ENCODE data around the gene TTLL5. TPM values are rescaled to one million over a fixed set of nuclear protein-coding genes. Genes with fewer than 3 reads are reported as not detected.
"Not testable (repeated sequence)": the region's sequence is repeated elsewhere in the genome, so short reads cannot be mapped to it uniquely, and the experiment has no call there.

The TTLL5 gene
- total RNA-seq, 1 donor from 2014 or later = 29.6 TPM

GRCh38 chr14:75690010-75690409, 29.0 kb downstream of the TTLL5 start:
- Mint-ChIP-seq H3K36me3 (ENCODE audit: low read depth) (peaks cover 39% of the 10 kb centered on the region), H3K27me3 (ENCODE audit: low read depth) (no peaks in the 10 kb centered on the region), H3K27ac (no peak overlapping the region), H3K9me3 (peaks cover 5% of the 10 kb centered on the region), H3K4me3 (ENCODE audit: low read depth) (no peak overlapping the region), H3K4me1 (ENCODE audit: low read depth) (peaks cover 8% of the 10 kb centered on the region)
- no peak for DNase-seq (ENCODE audit: low spot score)
- intact Hi-C loops (cut with micrococcal nuclease) = no loop called here

- H3K27ac Mint-ChIP-seq; H3K9me3 Mint-ChIP-seq; DNase-seq (ENCODE audit: low spot score); H3K27me3 Mint-ChIP-seq (ENCODE audit: low read depth); intact Hi-C loops (cut with micrococcal nuclease); H3K4me3 Mint-ChIP-seq (ENCODE audit: low read depth); H3K4me1 Mint-ChIP-seq (ENCODE audit: low read depth): not testable (repeated sequence)
- H3K36me3 Mint-ChIP-seq (ENCODE audit: low read depth) = peaks cover 48% of the 10 kb centered on the region
These were observed 34.0 kb downstream of the TTLL5 start for GRCh38 chr14:75695025-75695424.

GRCh38 chr14:75697386-75697785, 36.3 kb downstream of the TTLL5 start:
- Mint-ChIP-seq H3K4me3 (ENCODE audit: low read depth) (no peak overlapping the region), H3K4me1 (ENCODE audit: low read depth) (no peaks in the 10 kb centered on the region), H3K27me3 (ENCODE audit: low read depth) (no peaks in the 10 kb centered on the region), H3K27ac (no peak overlapping the region), H3K9me3 (peaks cover 9% of the 10 kb centered on the region), H3K36me3 (ENCODE audit: low read depth) (peaks cover 41% of the 10 kb centered on the region)
- DNase-seq (ENCODE audit: low spot score) = no peak
- intact Hi-C loops (cut with micrococcal nuclease) = no loop called here

DNA sequence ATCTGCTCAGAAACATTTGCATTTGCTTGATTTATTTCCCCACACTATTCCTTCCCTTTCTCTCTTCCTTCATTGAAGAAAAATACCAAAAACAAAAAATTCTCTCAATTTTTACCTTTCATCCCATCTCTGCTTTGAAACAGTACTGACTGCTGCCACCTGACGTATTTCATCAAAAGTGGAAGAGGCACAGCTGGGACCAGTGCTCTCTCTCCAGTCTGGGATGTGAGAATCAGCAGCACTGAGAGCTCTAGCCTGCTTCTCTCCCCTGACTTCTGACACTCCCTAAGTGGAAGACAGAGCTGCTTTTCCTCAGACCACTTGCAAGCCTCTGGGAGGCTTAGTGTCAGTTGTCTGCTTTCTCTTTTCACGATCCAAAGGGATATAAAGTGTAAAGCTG, 36.9 kb downstream of the TTLL5 start:
- Mint-ChIP-seq H3K4me1 (ENCODE audit: low read depth) (no peaks in the 10 kb centered on the region), H3K36me3 (ENCODE audit: low read depth) (peaks cover 36% of the 10 kb centered on the region), H3K27ac (no peak overlapping the region), H3K4me3 (ENCODE audit: low read depth) (no peak overlapping the region), H3K27me3 (ENCODE audit: low read depth) (no peaks in the 10 kb centered on the region), H3K9me3 (peaks cover 9% of the 10 kb centered on the region)
- intact Hi-C loops (cut with micrococcal nuclease) = no loop called here
- no peak for DNase-seq (ENCODE audit: low spot score)

DNA sequence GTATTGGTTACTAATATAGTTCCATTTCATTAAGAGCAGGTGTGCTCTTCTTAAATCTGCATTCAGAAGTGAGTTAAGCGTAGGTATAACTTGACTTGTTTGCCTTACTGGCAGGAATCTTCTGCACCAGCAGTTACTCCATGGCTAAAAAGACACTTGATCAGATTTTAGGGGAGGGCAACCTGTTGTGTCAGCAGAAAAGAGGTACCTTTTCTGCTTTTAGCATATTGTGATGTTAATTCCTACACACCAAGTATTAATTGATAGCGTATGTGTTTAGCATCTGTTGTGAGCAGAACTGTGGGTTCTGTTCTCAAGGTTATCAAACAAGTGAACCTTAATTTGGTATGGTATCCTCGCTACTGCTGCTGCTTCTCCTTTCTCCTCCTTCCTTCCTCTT, 38.3 kb downstream of the TTLL5 start:
- H3K9me3 Mint-ChIP-seq = peaks cover 9% of the 10 kb centered on the region
- H3K27ac Mint-ChIP-seq = no peak overlapping the region
- H3K27me3 Mint-ChIP-seq (ENCODE audit: low read depth) = no peaks in the 10 kb centered on the region
- H3K36me3 Mint-ChIP-seq (ENCODE audit: low read depth) = peaks cover 26% of the 10 kb centered on the region
- no peak for DNase-seq (ENCODE audit: low spot score)
- intact Hi-C loops (cut with micrococcal nuclease) = no loop called here
- H3K4me3 Mint-ChIP-seq (ENCODE audit: low read depth) = no peak overlapping the region
- no peaks in the 10 kb centered on the region for H3K4me1 Mint-ChIP-seq (ENCODE audit: low read depth)

- H3K27ac Mint-ChIP-seq = no peak overlapping the region
- intact Hi-C loops (cut with micrococcal nuclease) = no loop called here
- peaks cover 2% of the 10 kb centered on the region for H3K9me3 Mint-ChIP-seq
- H3K36me3 Mint-ChIP-seq (ENCODE audit: low read depth) = peaks cover 17% of the 10 kb centered on the region
- no peak overlapping the region for H3K4me3 Mint-ChIP-seq (ENCODE audit: low read depth)
- no peak for DNase-seq (ENCODE audit: low spot score)
- no peaks in the 10 kb centered on the region for H3K4me1 Mint-ChIP-seq (ENCODE audit: low read depth)
- no peaks in the 10 kb centered on the region for H3K27me3 Mint-ChIP-seq (ENCODE audit: low read depth)
These were observed 39.2 kb downstream of the TTLL5 start for GRCh38 chr14:75700295-75700694.

DNA sequence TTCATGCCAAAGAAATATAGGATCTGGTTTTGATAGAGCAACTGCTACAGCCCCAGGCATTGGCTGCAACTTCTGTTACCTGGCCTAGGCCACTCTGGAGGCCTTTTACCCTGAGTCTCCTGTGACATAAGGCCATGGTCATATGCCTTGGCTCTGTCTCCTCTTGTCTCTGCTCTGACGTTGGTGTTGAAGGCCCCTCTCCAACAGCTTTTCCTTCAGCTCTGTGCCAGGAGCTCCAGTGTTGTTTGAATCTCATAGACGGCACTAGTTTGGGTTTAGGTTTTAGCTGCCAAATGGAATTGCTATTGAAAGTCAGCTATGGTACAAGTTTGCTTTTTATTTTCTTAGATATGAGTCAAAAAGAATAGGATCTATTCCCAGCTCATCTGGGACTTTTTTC, 41.1 kb downstream of the TTLL5 start:
- no peaks in the 10 kb centered on the region for H3K4me1 Mint-ChIP-seq (ENCODE audit: low read depth)
- no peaks in the 10 kb centered on the region for H3K9me3 Mint-ChIP-seq
- H3K27me3 Mint-ChIP-seq (ENCODE audit: low read depth) = no peaks in the 10 kb centered on the region
- intact Hi-C loops (cut with micrococcal nuclease) = no loop called here
- peaks cover 12% of the 10 kb centered on the region for H3K36me3 Mint-ChIP-seq (ENCODE audit: low read depth)
- H3K4me3 Mint-ChIP-seq (ENCODE audit: low read depth) = no peak overlapping the region
- H3K27ac Mint-ChIP-seq = no peak overlapping the region
- DNase-seq (ENCODE audit: low spot score) = no peak

DNA sequence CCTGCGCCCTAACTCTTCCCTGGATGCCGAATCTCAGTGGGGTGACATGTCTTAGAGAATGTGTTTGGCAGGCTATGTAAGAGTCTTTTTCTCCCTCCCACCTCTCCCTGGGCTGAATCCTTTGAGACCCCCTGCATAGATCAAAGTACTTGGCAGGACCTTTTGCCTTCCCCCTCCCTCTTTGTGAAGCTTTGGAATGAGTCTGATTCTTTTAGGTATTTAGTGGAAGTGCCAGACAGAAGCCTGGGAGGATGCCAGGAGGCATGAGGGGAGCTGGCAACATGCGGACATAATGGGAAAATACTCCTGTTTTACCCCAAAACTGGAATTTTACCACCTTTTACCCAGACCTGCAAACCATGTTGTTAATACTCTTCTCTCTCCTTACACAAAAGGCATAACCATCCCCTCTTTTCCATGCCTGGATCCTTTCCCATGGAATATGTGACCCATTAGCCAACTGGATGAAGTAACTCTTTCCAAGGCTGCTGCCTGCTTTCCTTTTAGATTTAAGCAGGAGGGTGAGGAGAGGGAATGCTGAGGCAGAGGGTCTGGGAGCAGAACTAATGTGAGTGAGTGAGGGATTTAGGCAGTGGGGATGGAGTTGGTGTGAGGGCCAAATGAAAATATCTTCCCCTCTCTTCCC, 41.7 kb downstream of the TTLL5 start:
- no peak for DNase-seq (ENCODE audit: low spot score)
- intact Hi-C loops (cut with micrococcal nuclease) = no loop called here
- Mint-ChIP-seq H3K27ac (no peak overlapping the region), H3K36me3 (ENCODE audit: low read depth) (peaks cover 12% of the 10 kb centered on the region), H3K4me3 (ENCODE audit: low read depth) (no peak overlapping the region), H3K9me3 (no peaks in the 10 kb centered on the region), H3K27me3 (ENCODE audit: low read depth) (no peaks in the 10 kb centered on the region), H3K4me1 (ENCODE audit: low read depth) (no peaks in the 10 kb centered on the region)

DNA sequence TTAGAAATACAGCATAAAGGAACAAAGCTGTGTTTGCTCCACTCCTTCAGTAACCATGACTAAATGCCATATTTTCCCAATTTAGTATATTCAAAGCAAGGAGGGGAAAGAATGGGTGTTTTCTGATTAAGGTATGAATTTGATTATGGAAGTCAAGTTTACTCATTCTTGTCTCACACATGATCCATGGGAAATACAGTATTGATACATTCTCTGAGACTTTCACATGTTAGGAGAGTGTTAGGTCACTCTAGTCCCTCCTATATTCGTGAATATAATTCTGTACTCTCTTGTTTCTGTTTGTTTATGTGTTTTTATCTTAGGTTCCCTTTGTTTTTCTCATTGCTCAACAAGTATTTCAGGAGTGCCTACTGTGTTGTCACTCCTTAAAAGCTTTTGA, 42.4 kb downstream of the TTLL5 start:
- Mint-ChIP-seq H3K9me3 (no peaks in the 10 kb centered on the region), H3K27ac (no peak overlapping the region), H3K36me3 (ENCODE audit: low read depth) (peaks cover 12% of the 10 kb centered on the region), H3K4me3 (ENCODE audit: low read depth) (no peak overlapping the region), H3K4me1 (ENCODE audit: low read depth) (no peaks in the 10 kb centered on the region), H3K27me3 (ENCODE audit: low read depth) (no peaks in the 10 kb centered on the region)
- DNase-seq (ENCODE audit: low spot score) = no peak
- intact Hi-C loops (cut with micrococcal nuclease) = no loop called here

DNA sequence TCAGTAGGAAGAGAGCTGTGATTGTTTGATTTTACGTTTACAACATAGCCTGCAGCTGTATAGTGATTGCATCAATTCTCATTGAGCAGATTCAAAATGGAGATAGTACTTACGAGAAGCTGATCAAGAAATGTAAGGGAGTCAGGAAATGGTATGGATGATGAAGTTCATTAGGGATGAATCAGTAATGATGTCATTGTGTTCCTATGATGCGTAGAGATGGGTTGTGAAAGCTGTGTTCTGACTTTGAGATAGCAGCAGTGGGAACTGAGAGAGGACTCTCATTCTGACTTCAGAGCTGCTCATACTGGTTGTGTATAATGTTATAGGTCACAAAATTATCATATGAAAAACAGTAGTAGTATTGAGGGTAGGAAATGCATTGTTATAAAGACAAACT, 44.0 kb downstream of the TTLL5 start:
- Mint-ChIP-seq H3K4me3 (ENCODE audit: low read depth) (no peak overlapping the region), H3K27me3 (ENCODE audit: low read depth) (no peaks in the 10 kb centered on the region)
- intact Hi-C loops (cut with micrococcal nuclease) = no loop called here

GRCh38 chr14:75709207-75709812, 48.3 kb downstream of the TTLL5 start:
- H3K36me3 Mint-ChIP-seq (ENCODE audit: low read depth) = peaks cover 3% of the 10 kb centered on the region
- H3K4me3 Mint-ChIP-seq (ENCODE audit: low read depth) = no peak overlapping the region

More for the DNA sequence above, 44.0 kb downstream of the TTLL5 start:
- Mint-ChIP-seq H3K4me1 (ENCODE audit: low read depth) (no peaks in the 10 kb centered on the region), H3K9me3 (no peaks in the 10 kb centered on the region), H3K27ac (no peak overlapping the region), H3K36me3 (ENCODE audit: low read depth) (peaks cover 11% of the 10 kb centered on the region)
- DNase-seq (ENCODE audit: low spot score) = no peak

DNA sequence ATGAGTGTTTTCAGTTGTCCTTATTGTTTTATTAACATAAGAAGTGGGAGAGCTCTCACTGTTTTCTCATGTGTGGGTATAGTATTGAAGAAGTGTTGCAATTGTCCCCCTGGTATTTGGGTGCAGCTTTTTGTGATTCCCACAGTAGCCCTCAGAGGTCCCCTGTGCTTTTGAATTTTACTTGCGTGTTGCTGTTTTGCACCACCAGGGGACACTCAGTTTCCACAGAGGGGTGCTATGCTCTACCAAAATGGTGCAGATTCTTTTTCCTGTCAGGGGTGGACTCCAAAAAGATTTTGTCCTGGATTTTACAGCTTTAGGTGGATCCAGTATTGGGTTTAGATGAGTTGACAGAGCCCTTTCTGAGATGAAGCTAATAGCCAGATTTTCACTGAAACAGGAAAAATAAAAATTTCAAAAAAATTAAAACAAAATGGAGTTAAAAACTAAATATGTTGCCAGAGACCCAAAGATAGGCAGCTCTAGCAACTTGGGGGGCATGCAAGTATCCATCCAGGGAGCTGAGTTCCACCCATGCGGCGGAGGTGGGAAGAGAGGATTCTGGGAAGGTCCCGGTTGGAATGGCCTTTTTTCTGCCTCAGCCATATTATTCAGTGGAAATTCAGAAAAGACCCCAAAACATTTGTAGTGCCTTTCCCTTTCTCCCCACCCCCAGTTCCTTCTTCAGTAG, 50.2 kb downstream of the TTLL5 start:
- peak; percentile 13 for DNase-seq (ENCODE audit: low spot score)
- intact Hi-C loops (cut with micrococcal nuclease) = no loop called here
- no peaks in the 10 kb centered on the region for H3K27me3 Mint-ChIP-seq (ENCODE audit: low read depth)

More at GRCh38 chr14:75709207-75709812, 48.3 kb downstream of the TTLL5 start:
- intact Hi-C loops (cut with micrococcal nuclease) = loop anchor here (1.0 kb wide), 1 partner anchor 273 kb away; no protein-coding TSS in a partner anchor
- Mint-ChIP-seq H3K27ac (no peak overlapping the region), H3K27me3 (ENCODE audit: low read depth) (no peaks in the 10 kb centered on the region), H3K9me3 (no peaks in the 10 kb centered on the region), H3K4me1 (ENCODE audit: low read depth) (no peaks in the 10 kb centered on the region)
- DNase-seq (ENCODE audit: low spot score) = peak; percentile 34

GRCh38 chr14:75711796-75712211, 50.8 kb downstream of the TTLL5 start:
- Mint-ChIP-seq H3K4me3 (ENCODE audit: low read depth) (no peak overlapping the region), H3K4me1 (ENCODE audit: low read depth) (peaks cover 9% of the 10 kb centered on the region), H3K27ac (no peak overlapping the region), H3K27me3 (ENCODE audit: low read depth) (no peaks in the 10 kb centered on the region), H3K9me3 (no peaks in the 10 kb centered on the region), H3K36me3 (ENCODE audit: low read depth) (peaks cover 3% of the 10 kb centered on the region)
- intact Hi-C loops (cut with micrococcal nuclease) = no loop called here
- DNase-seq (ENCODE audit: low spot score) = no peak

More for the DNA sequence above, 50.2 kb downstream of the TTLL5 start:
- Mint-ChIP-seq H3K9me3 (no peaks in the 10 kb centered on the region), H3K27ac (no peak overlapping the region), H3K4me3 (ENCODE audit: low read depth) (no peak overlapping the region), H3K4me1 (ENCODE audit: low read depth) (peaks cover 4% of the 10 kb centered on the region), H3K36me3 (ENCODE audit: low read depth) (peaks cover 3% of the 10 kb centered on the region)

Measured in activated T-helper 2 cell treated with anti-CD3 and anti-CD28 coated beads, Interferon-gamma antibody, Interleukin-2, Interleukin-4, amounts not matched to agents 10 μg/mL and 5 μg/mL and 100 μg/mL, durations not matched to agents 14 hours and 24 hours and 36 hours (primary cell).